Nephron progenitor cell (in vitro differentiated cells): Measurements from ENCODE around the gene ADAMTSL3.

Experiments
- DNase-seq: peaks from one replicate; pipeline ENCODE4 v3.0.0; 2021
- H3K27ac Mint-ChIP-seq: 2 replicates; pipeline ENCODE4 v1.8.0; 2021; ENCODE audit warnings: mild to moderate bottlenecking, moderate library complexity, mixed read lengths
- H3K27me3 Mint-ChIP-seq: 2 replicates; pipeline ENCODE4 v1.8.0; 2021; ENCODE audit warnings: mild to moderate bottlenecking, low read depth, mixed read lengths; ENCODE audit not compliant: poor library complexity
- H3K36me3 Mint-ChIP-seq: 2 replicates; pipeline ENCODE4 v1.8.0; 2021; ENCODE audit warnings: low read depth, mixed read lengths
- H3K4me1 Mint-ChIP-seq: 2 replicates; pipeline ENCODE4 v1.8.0; 2021; ENCODE audit warnings: mixed read lengths
- H3K4me3 Mint-ChIP-seq: 2 replicates; pipeline ENCODE4 v1.8.0; 2021; ENCODE audit warnings: mild to moderate bottlenecking, moderate library complexity, mixed read lengths
- H3K9me3 Mint-ChIP-seq: 2 replicates; pipeline ENCODE4 v1.8.0; 2021; ENCODE audit warnings: mild to moderate bottlenecking, moderate library complexity, mixed read lengths
- CTCF ChIP-seq: fragments of 200-600 bp; sonication (generic); IDR thresholded peaks from 2 replicates; pipeline ENCODE4 v1.5.0; 2021; ENCODE audit warnings: antibody characterized with exemption

Gene ADAMTSL3

GRCh38 chr15:83732196-83732595, 78.3 kb downstream of the ADAMTSL3 start:
- Mint-ChIP-seq H3K36me3 (no peaks in the 10 kb centered on the region), H3K4me1 (no peaks in the 10 kb centered on the region), H3K27ac (no peak overlapping the region), H3K9me3 (peaks cover 29% of the 10 kb centered on the region), H3K27me3 (no peaks in the 10 kb centered on the region), H3K4me3 (no peak overlapping the region)
- DNase-seq = no peak
- TF ChIP-seq CTCF = no peak

DNA sequence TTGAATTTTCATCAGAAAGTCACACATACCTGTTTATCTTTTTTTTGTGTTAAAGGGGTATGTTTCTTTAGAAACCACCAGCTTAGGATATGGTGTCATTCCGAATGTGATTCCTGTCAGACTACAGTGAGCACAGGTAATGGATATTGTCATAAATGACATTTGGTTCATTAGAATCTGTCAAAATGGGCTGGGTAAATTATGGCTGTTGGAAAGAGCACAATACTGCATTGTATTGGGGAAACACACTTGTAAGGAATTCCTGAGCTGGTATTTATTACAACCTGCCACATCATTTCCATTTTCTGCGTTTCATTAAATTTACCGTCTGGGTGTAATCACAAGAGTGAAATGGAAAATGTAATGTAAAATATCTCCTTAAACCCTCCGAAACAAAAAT, 78.8 kb downstream of the ADAMTSL3 start:
- DNase-seq = no peak
- TF ChIP-seq CTCF = no peak
- Mint-ChIP-seq H3K27ac (no peak overlapping the region), H3K4me3 (no peak overlapping the region), H3K36me3 (no peaks in the 10 kb centered on the region), H3K9me3 (peaks cover 29% of the 10 kb centered on the region), H3K27me3 (no peaks in the 10 kb centered on the region), H3K4me1 (no peaks in the 10 kb centered on the region)

DNA sequence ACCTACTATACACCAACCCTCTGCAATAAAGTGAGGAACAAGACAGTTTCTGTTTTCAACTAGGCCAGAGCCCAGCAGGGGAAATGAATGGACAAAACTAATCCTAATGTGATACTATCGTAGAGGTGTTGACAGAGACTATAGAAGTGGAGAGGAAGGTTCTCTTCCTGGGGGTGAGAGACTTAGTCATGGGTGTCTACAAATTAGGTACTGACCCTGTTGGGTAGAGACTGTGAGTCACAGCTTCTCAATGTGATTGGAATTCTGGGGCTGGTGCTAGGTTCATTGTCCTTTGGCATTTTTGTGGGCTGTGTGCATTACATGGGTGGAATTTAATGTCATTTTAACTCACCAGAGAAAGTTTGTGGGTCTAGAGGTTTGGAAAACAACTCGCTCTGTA, 79.3 kb downstream of the ADAMTSL3 start:
- H3K36me3 Mint-ChIP-seq = no peaks in the 10 kb centered on the region
- H3K27ac Mint-ChIP-seq = no peak overlapping the region
- no peak for DNase-seq
- no peak for TF ChIP-seq CTCF
- H3K27me3 Mint-ChIP-seq = no peaks in the 10 kb centered on the region
- H3K9me3 Mint-ChIP-seq = peaks cover 29% of the 10 kb centered on the region
- H3K4me1 Mint-ChIP-seq = no peaks in the 10 kb centered on the region
- no peak overlapping the region for H3K4me3 Mint-ChIP-seq

GRCh38 chr15:83733691-83734090, 79.8 kb downstream of the ADAMTSL3 start:
- Mint-ChIP-seq H3K9me3 (peaks cover 29% of the 10 kb centered on the region), H3K4me1 (no peaks in the 10 kb centered on the region), H3K27me3 (no peaks in the 10 kb centered on the region), H3K27ac (no peak overlapping the region), H3K36me3 (no peaks in the 10 kb centered on the region), H3K4me3 (no peak overlapping the region)
- TF ChIP-seq CTCF = no peak
- DNase-seq = no peak

DNA sequence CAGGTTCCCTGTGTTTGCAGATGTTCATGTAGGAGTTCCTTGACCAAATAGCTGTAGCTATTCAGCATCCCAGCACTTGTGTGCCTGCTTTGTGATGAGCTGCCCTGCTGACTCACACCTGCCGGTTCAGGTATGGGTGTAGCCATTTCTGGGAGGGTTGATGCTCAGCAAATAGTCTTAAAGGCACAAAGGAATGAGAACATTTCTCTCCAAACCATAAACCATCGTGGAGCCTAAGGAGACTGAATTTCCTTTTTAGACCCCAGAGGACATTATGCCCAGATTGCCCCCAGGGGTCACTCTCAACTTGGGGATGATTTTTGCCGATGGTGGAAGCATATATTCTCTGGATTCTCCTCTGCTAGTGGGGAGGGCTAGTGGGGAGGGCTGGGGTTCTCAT, 80.6 kb downstream of the ADAMTSL3 start:
- H3K4me3 Mint-ChIP-seq = no peak overlapping the region
- DNase-seq = no peak
- H3K36me3 Mint-ChIP-seq = no peaks in the 10 kb centered on the region
- no peaks in the 10 kb centered on the region for H3K4me1 Mint-ChIP-seq
- H3K27ac Mint-ChIP-seq = no peak overlapping the region
- peaks cover 23% of the 10 kb centered on the region for H3K9me3 Mint-ChIP-seq
- H3K27me3 Mint-ChIP-seq = no peaks in the 10 kb centered on the region
- TF ChIP-seq CTCF = no peak

GRCh38 chr15:83739629-83740028, 85.7 kb downstream of the ADAMTSL3 start:
- H3K4me1 Mint-ChIP-seq = no peaks in the 10 kb centered on the region
- TF ChIP-seq CTCF = no peak
- no peaks in the 10 kb centered on the region for H3K27me3 Mint-ChIP-seq
- H3K4me3 Mint-ChIP-seq = no peak overlapping the region
- no peak for DNase-seq
- peaks cover 10% of the 10 kb centered on the region for H3K9me3 Mint-ChIP-seq
- no peaks in the 10 kb centered on the region for H3K36me3 Mint-ChIP-seq
- H3K27ac Mint-ChIP-seq = no peak overlapping the region
